HG03045 (cell line): ENCODE data around the gene PHF21A.

Source experiments
- ATAC-seq: cut with Tn5 transposase; IDR thresholded peaks from one replicate; pipeline ENCODE4 v1.9.1; 2021; ENCODE audit warnings: mild to moderate bottlenecking, moderate library complexity; ENCODE audit not compliant: unreplicated experiment

Gene PHF21A

GRCh38 chr11:46079662-46080061 is 41.6 kb downstream of the PHF21A start:
- ATAC-seq, result no peak

GRCh38 chr11:46075928-46076327 is 45.3 kb downstream of the PHF21A start:
- ATAC-seq, result no peak

GRCh38 chr11:46075168-46075567 is 46.1 kb downstream of the PHF21A start:
- ATAC-seq, result no peak

GRCh38 chr11:46073632-46074031 is 47.6 kb downstream of the PHF21A start:
- no peak for ATAC-seq

GRCh38 chr11:46072172-46072964 is 48.9 kb downstream of the PHF21A start:
- ATAC-seq, result no peak

DNA sequence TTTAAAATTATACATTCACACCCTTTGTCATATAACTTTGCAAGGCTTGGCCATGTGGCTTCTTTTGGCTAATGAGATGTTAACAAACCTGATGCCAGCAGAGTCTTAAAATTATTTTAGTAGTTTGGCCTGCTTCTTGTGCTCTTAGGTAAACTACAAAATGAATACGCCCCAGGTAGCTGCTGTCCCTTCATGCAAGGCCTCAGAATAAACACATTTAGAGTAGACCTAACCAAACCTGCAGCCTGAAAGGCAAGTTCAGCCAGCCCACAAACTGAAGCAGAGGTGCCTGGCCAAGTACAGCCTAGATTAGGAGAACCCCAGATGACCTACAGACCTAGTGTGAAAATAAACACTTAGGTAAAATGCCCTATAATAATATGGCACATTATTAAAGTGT is 50.2 kb downstream of the PHF21A start:
- no peak for ATAC-seq

DNA sequence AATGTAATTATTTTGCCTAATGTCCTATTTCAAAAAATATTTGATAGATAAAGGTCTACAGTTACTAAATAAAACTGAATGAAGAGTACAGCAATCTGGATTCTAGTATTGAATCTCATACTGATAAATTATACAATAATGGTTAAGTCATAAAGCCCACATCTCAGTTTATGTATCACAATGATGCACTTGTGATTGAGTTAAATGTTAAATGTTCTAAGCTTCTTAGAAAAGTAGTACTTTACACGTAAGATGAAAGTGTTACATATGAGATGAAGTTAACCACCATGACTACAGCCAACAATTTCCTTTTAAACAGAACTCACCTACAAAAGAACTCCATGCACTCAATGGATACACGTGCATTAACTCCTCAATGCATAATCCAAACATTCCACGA is 51.7 kb downstream of the PHF21A start:
- ATAC-seq, result no peak

GRCh38 chr11:46066335-46066734 is 54.9 kb downstream of the PHF21A start:
- no peak for ATAC-seq

GRCh38 chr11:46065681-46066080 is 55.6 kb downstream of the PHF21A start:
- no peak for ATAC-seq

- ATAC-seq, result no peak
Measured at GRCh38 chr11:46064221-46064620, 57.0 kb downstream of the PHF21A start.

DNA sequence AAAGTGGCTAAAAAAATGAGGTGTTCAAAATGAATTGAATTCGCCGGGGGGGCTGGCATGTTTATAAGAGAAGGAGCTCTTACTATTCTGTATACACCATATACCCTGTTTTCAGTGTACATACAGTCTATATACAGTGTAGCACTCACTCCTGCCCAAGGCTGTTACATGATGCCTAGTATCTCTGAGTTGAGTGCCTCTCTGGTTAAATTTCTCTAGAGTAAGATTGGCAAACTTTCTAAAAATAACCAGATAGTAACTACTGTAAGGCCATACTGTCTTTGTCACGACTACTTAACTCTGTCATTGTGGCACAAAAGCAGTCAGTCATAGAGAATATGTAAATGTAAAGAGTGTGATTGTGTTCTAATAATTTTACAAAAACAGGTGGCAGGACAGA is 58.1 kb downstream of the PHF21A start:
- ATAC-seq, result no peak

DNA sequence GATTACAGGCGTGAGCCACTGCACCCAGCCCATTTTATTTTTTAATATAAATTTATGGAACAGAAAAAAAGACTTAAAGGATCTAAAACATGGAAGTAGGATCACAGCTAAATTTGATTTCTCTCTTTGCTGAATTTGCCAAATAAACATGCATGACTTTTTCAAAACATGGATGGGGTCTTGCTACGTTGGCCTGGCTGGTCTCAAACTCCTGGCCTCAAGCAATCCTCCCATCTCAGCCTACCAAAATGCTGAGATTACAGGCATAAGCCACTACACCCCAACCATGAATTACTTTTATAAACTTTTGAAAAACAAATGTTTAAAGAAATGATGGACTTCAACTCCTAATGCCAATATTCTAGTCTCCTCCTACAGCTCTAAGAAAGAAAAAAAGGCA is 61.2 kb downstream of the PHF21A start:
- no peak for ATAC-seq

DNA sequence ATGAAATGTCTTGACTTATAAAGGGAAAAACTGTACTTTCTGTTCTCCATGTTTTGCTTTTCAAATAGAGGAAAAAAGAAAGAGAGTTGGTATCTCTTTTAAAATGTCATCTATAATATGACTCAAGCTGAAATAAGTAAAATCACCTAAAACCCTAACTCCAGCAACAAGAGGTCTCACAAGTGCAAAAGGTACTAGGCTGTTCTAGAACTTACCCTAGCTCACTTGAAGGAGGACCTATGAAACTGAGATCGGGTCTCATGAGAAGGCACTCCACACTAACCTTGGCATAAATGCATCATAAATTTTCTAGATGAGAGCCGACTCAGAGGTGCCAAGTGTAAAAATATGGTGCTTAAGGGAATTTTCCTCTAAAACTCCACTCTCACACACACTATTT is 63.8 kb downstream of the PHF21A start:
- no peak for ATAC-seq

DNA sequence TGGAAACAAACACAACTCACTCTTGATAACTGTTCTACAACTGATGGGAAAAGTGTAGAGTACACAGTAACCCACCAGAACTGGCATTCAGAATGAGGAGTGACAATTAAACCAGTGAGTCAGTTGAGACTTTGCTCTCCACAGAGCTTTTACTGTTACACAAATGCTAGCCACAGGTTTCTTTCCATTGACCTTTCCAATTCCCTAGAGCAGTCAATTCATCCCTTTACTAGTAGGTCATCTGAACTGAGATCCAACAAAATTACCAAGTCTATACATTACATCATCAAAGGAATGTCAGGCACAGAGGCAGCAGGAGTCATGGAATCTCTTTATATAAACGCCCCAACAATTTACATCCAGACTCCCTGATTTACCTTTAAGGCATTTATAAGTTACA is 65.9 kb downstream of the PHF21A start:
- no peak for ATAC-seq

GRCh38 chr11:46051102-46051501 is 70.2 kb downstream of the PHF21A start:
- ATAC-seq, result no peak

- no peak for ATAC-seq
Measured at GRCh38 chr11:46050662-46051061, 70.6 kb downstream of the PHF21A start.

DNA sequence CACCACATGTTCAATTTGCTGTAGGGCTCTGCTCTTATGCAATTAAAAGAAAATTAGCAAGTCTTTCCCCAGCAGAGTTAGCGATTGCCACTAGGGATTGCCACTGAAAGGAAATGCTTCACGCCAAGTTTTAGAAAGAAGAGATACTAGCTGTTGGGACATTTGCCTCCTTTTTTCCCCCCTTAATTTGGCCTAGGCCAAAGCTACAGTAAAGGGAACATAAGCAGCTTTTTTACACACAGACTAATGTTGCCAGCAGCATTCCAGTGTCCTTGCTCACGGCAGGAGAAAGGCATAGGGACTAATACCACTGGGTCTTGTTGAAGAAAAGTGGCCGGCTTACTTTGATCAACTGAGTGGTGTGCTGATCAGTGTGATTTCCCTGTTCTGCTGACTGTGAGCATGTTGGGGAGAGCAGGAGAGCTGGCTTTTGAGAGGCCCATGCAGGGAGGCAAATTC is 71.2 kb downstream of the PHF21A start:
- no peak for ATAC-seq

- no peak for ATAC-seq
Measured at GRCh38 chr11:46049325-46049897, 71.8 kb downstream of the PHF21A start.

- ATAC-seq, result no peak
Measured at GRCh38 chr11:46048198-46048597, 73.1 kb downstream of the PHF21A start.

GRCh38 chr11:46047520-46047919 is 73.7 kb downstream of the PHF21A start:
- ATAC-seq, result no peak

DNA sequence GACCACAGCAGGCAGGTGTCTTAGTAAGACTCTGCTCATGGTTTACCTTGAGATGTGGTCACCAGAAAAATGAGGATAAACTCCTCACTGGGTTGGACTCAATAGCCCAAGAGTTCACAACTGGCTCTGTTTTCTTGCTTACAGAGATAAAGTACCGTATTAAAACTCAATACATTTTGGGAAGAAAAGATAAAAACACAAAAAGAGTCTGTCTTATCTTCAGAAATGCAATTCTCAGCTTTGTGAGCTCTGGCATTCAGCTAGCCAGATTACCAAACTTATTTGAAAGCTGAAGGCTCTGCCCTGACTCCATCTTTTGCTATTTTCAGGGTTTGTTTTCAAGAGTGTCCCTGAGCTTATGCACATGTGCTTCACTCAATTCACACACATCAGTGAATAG is 75.4 kb downstream of the PHF21A start:
- ATAC-seq, result no peak

DNA sequence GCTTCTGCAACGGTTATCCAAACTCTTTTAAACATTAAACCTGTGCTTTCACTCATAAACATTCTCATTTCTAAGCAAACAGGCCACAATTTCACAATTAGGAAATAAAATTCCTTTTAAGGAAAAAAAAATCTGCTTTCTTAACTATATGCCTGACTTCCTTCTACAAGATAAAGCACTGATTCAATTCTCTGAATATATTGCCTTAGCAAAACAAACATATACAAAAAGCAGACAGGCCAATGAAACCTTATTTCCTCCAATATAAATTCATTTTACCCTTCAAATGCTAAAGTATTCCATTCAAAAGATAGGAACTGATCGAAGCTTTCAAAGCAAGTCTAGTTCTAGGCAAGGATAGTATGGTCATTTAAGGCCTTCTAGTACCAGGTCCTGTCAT is 76.7 kb downstream of the PHF21A start:
- ATAC-seq, result no peak

- ATAC-seq, result no peak
Measured at GRCh38 chr11:46039990-46040389, 81.3 kb downstream of the PHF21A start.
